ENCODE measurements around the gene ACCS.

The ACCS gene

DNA sequence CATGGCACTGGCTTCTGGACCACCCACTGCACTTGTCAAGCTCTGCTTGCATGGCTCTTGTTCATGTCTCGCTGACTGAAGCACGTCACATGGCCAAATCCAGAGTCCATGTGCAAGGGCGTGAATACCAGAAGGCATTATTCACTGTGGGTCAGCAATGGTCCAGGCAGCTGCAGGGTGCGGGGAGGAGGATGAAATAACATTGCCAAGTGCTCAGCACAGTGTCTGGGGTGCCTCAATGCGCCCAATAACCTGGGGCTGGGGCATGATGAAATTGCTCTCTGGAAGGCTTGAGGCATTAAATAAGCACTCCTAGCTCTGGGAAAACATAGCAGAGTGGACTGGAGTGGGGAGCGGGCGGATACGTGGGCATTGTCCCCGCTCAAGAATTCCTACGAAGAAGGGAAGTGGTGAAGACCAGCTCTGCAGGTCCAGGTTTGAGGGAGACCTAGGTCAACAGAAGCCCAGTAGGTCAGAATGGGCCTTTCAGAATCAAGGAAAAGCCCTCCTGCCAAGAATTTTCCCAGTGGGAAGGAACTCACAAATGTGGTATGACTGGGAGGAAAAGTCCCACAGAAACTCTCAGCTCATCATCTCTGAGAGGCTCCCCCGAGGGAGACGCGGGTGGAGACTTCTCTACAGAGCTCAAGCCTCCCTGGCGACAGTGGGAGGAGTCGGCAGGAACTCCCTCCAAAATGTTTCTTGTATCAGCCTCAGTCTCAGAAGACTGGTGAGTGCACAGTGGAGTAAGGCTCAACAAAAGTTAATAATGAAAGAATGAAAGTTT is 33.6 kb upstream of the ACCS start:
- no peak for DNase-seq (ENCODE audit: extremely low read depth, low read depth)
- no peak for TF ChIP-seq CTCF (IDR thresholded peaks at IDR 0.05; ENCODE audit: low read depth, low read length)

- DNase-seq (ENCODE audit: extremely low read depth, low read depth) = no peak
- no peak for TF ChIP-seq CTCF (IDR thresholded peaks at IDR 0.05; ENCODE audit: low read depth, low read length)
Measured at GRCh38 chr11:44033411-44033850, 32.6 kb upstream of the ACCS start.

DNA sequence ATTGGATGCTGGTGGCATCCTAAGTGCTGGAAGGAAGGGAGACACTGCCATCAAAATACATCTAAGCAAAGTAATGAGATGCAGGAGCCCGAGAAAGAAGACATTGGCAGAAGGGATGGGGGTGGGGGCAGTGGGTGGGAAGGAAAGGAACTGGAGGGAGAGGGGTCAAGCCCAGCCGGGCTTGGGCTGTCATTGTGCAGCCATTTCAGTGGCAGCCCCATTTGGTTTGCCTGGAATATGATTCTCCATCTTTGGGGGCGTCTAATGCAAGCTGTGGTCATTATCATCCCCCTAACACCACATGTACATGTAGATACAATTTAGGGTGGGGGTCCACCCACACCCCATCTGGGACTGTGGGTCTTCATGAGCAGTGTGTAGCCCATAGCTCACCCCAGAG is 32.2 kb upstream of the ACCS start:
- no peak for TF ChIP-seq CTCF (IDR thresholded peaks at IDR 0.05; ENCODE audit: low read depth, low read length)
- no peak for DNase-seq (ENCODE audit: extremely low read depth, low read depth)

GRCh38 chr11:44034639-44035038 is 31.4 kb upstream of the ACCS start:
- TF ChIP-seq CTCF (IDR thresholded peaks at IDR 0.05; ENCODE audit: low read depth, low read length) = no peak

GRCh38 chr11:44036811-44037657 is 29.0 kb upstream of the ACCS start:
- peak; percentile 92 for TF ChIP-seq CTCF (IDR thresholded peaks at IDR 0.05; ENCODE audit: low read depth, low read length)
- DNase-seq (ENCODE audit: extremely low read depth, low read depth) = peak; percentile 62

More at GRCh38 chr11:44034639-44035038, 31.4 kb upstream of the ACCS start:
- DNase-seq (ENCODE audit: extremely low read depth, low read depth) = no peak

GRCh38 chr11:44037658-44037998 is 28.4 kb upstream of the ACCS start:
- DNase-seq (ENCODE audit: extremely low read depth, low read depth) = no peak
- TF ChIP-seq CTCF (IDR thresholded peaks at IDR 0.05; ENCODE audit: low read depth, low read length) = no peak

DNA sequence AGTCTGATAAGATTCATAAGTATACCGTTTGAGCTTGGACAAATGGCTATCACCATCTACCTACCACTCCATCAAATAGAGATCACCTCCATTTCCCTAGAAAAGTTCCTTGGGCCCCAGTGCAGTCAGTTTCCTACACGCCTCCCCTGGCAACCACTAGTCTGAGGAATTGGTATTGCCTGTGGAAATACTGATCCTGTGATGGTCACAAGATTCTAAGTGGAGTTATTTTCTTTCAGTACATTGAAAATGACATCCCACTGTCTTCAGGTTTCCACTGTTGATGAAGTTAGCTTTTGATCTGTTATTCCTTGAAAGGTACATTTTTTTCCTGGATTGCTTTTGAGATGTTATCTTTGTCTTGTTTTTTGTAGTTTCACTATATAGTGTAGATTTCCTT is 22.9 kb upstream of the ACCS start:
- DNase-seq (ENCODE audit: extremely low read depth, low read depth) = no peak
- TF ChIP-seq CTCF (IDR thresholded peaks at IDR 0.05; ENCODE audit: low read depth, low read length) = no peak
